ENCODE data around the gene IQGAP2.

DNA sequence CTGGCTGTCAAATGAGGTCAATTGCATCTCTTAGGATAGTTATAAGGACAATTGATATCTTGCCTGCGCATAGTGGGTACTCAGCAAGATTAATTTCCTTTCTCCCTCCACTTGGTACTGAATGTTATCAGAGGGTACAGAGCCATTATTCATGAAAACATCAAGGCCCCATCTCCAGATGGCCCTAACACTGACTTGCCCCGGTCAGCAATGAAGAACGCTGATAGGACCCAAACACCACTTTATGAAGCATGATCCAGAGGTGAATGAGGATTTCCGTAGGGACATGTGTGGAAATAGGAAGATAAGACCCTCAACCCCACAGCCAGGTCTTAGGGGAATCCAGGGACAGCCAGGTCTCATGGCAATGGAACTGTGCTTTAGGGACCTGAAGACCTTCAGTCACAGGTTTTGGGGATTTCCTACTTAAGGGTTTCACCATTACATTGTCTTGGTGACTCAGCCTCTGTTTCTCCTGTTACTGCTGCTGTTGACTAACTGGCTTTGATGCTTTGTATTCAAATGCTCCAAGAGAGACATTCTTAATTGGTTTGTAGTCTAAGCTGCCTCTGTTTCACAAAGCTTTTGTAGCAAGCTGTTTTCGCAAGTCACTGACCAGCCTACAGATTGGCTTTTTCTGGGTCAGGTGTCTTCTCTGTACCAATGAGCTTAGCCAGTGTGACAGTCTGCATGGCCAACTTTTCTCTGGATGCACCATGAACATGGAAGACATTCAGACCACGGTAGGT is 35.3 kb upstream of the IQGAP2 start:
- TF ChIP-seq, protein P1, sequence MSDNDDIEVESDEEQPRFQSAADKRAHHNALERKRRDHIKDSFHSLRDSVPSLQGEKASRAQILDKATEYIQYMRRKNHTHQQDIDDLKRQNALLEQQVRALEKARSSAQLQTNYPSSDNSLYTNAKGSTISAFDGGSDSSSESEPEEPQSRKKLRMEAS (IDR thresholded peaks at IDR 0.05), result no peak
- no peak for TF ChIP-seq EP300 (IDR thresholded peaks at IDR 0.05; ENCODE audit: borderline replicate concordance)
- no peak for TF ChIP-seq TCF12 (IDR thresholded peaks at IDR 0.05; ENCODE audit: low read depth)
- no peak for TF ChIP-seq EGR1 (IDR thresholded peaks at IDR 0.05)
- TF ChIP-seq NFIC (IDR thresholded peaks at IDR 0.05), result no peak
- no peak for TF ChIP-seq FOXM1 (IDR thresholded peaks at IDR 0.05; ENCODE audit: borderline replicate concordance, low read depth)
- TF ChIP-seq CREB1 (IDR thresholded peaks at IDR 0.05; ENCODE audit: low read depth), result no peak
- TF ChIP-seq, protein P2, sequence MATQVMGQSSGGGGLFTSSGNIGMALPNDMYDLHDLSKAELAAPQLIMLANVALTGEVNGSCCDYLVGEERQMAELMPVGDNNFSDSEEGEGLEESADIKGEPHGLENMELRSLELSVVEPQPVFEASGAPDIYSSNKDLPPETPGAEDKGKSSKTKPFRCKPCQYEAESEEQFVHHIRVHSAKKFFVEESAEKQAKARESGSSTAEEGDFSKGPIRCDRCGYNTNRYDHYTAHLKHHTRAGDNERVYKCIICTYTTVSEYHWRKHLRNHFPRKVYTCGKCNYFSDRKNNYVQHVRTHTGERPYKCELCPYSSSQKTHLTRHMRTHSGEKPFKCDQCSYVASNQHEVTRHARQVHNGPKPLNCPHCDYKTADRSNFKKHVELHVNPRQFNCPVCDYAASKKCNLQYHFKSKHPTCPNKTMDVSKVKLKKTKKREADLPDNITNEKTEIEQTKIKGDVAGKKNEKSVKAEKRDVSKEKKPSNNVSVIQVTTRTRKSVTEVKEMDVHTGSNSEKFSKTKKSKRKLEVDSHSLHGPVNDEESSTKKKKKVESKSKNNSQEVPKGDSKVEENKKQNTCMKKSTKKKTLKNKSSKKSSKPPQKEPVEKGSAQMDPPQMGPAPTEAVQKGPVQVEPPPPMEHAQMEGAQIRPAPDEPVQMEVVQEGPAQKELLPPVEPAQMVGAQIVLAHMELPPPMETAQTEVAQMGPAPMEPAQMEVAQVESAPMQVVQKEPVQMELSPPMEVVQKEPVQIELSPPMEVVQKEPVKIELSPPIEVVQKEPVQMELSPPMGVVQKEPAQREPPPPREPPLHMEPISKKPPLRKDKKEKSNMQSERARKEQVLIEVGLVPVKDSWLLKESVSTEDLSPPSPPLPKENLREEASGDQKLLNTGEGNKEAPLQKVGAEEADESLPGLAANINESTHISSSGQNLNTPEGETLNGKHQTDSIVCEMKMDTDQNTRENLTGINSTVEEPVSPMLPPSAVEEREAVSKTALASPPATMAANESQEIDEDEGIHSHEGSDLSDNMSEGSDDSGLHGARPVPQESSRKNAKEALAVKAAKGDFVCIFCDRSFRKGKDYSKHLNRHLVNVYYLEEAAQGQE (IDR thresholded peaks at IDR 0.05; ENCODE audit: low read depth), result no peak
- TF ChIP-seq, protein P3, sequence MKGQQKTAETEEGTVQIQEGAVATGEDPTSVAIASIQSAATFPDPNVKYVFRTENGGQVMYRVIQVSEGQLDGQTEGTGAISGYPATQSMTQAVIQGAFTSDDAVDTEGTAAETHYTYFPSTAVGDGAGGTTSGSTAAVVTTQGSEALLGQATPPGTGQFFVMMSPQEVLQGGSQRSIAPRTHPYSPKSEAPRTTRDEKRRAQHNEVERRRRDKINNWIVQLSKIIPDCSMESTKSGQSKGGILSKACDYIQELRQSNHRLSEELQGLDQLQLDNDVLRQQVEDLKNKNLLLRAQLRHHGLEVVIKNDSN (IDR thresholded peaks at IDR 0.05), result no peak
- no peak for TF ChIP-seq CEBPB (IDR thresholded peaks at IDR 0.05)
- no peak for TF ChIP-seq RAD21 (IDR thresholded peaks at IDR 0.05; ENCODE audit: low read depth)
